Neural crest cell (in vitro differentiated cells): Measurements from ENCODE around the gene RFNG. TPM values are rescaled to one million over a fixed set of nuclear protein-coding genes. Genes with fewer than 3 reads are reported as not detected.

Source experiments
- DNase-seq: peaks from one replicate; pipeline ENCODE4 v3.0.0; 2021; ENCODE audit warnings: low read depth, mixed read lengths, low spot score
- H3K27ac Mint-ChIP-seq: one replicate; pipeline ENCODE4 v1.8.0; 2021; ENCODE audit warnings: mild to moderate bottlenecking, mixed read lengths; ENCODE audit not compliant: unreplicated experiment
- H3K27me3 Mint-ChIP-seq: 2 replicates; pipeline ENCODE4 v1.8.0; 2021; ENCODE audit warnings: low read depth, mild to moderate bottlenecking, mixed read lengths
- H3K36me3 Mint-ChIP-seq: 2 replicates; pipeline ENCODE4 v1.8.0; 2021; ENCODE audit warnings: low read depth, mild to moderate bottlenecking, mixed read lengths
- H3K4me1 Mint-ChIP-seq: 2 replicates; pipeline ENCODE4 v1.8.0; 2021; ENCODE audit warnings: mixed read lengths
- H3K4me3 Mint-ChIP-seq: one replicate; pipeline ENCODE4 v1.8.0; 2021; ENCODE audit warnings: mild to moderate bottlenecking, mixed read lengths
- H3K9me3 Mint-ChIP-seq: 2 replicates; pipeline ENCODE4 v1.8.0; 2021; ENCODE audit warnings: mixed read lengths
- CTCF ChIP-seq: fragments of 200-600 bp; sonication (generic); conservative IDR thresholded peaks from 2 replicates; pipeline ENCODE4 v1.5.0; 2021; ENCODE audit warnings: antibody characterized with exemption, mild to moderate bottlenecking
- total RNA-seq: library from RNA; stranded (reverse); gene quantifications from 2 replicates; pipeline ENCODE4 v1.2.1, GENCODE V29; 2021

The RFNG gene
- total RNA-seq, 1 donor from 2014 or later, result 46.0 TPM

- Mint-ChIP-seq H3K4me1 (peaks cover 17% of the 10 kb centered on the region), H3K9me3 (no peaks in the 10 kb centered on the region), H3K36me3 (no peaks in the 10 kb centered on the region), H3K27me3 (no peaks in the 10 kb centered on the region), H3K27ac (no peak overlapping the region), H3K4me3 (no peak overlapping the region)
- no peak for TF ChIP-seq CTCF
- DNase-seq, result no peak
Observed at GRCh38 chr17:82003411-82004381, 47.9 kb downstream of the RFNG start.

- Mint-ChIP-seq H3K4me3 (no peak overlapping the region), H3K36me3 (no peaks in the 10 kb centered on the region), H3K4me1 (peaks cover 22% of the 10 kb centered on the region), H3K27me3 (no peaks in the 10 kb centered on the region), H3K9me3 (no peaks in the 10 kb centered on the region), H3K27ac (no peak overlapping the region)
- DNase-seq, result no peak
- no peak for TF ChIP-seq CTCF
Observed at GRCh38 chr17:82001571-82002056, 50.0 kb downstream of the RFNG start.

GRCh38 chr17:82000803-82001570, 50.6 kb downstream of the RFNG start:
- Mint-ChIP-seq H3K27ac (no peak overlapping the region), H3K36me3 (no peaks in the 10 kb centered on the region), H3K4me3 (no peak overlapping the region), H3K4me1 (peaks cover 18% of the 10 kb centered on the region), H3K9me3 (no peaks in the 10 kb centered on the region), H3K27me3 (no peaks in the 10 kb centered on the region)
- no peak for DNase-seq
- no peak for TF ChIP-seq CTCF

- TF ChIP-seq CTCF, result no peak
- H3K4me1 Mint-ChIP-seq, result peaks cover 15% of the 10 kb centered on the region
- H3K9me3 Mint-ChIP-seq, result no peaks in the 10 kb centered on the region
- no peak for DNase-seq
- no peaks in the 10 kb centered on the region for H3K27me3 Mint-ChIP-seq
- no peak overlapping the region for H3K4me3 Mint-ChIP-seq
- no peak overlapping the region for H3K27ac Mint-ChIP-seq
- H3K36me3 Mint-ChIP-seq, result no peaks in the 10 kb centered on the region
Observed at GRCh38 chr17:81999976-82000802, 51.4 kb downstream of the RFNG start.

GRCh38 chr17:81999587-81999975, 52.0 kb downstream of the RFNG start:
- no peak for DNase-seq
- H3K36me3 Mint-ChIP-seq, result no peaks in the 10 kb centered on the region
- H3K4me3 Mint-ChIP-seq, result no peak overlapping the region
- H3K27ac Mint-ChIP-seq, result no peak overlapping the region
- H3K4me1 Mint-ChIP-seq, result peaks cover 19% of the 10 kb centered on the region
- no peaks in the 10 kb centered on the region for H3K9me3 Mint-ChIP-seq
- no peaks in the 10 kb centered on the region for H3K27me3 Mint-ChIP-seq
- TF ChIP-seq CTCF, result no peak
